Measurements from ENCODE around the gene HOXB8.

The HOXB8 gene

DNA sequence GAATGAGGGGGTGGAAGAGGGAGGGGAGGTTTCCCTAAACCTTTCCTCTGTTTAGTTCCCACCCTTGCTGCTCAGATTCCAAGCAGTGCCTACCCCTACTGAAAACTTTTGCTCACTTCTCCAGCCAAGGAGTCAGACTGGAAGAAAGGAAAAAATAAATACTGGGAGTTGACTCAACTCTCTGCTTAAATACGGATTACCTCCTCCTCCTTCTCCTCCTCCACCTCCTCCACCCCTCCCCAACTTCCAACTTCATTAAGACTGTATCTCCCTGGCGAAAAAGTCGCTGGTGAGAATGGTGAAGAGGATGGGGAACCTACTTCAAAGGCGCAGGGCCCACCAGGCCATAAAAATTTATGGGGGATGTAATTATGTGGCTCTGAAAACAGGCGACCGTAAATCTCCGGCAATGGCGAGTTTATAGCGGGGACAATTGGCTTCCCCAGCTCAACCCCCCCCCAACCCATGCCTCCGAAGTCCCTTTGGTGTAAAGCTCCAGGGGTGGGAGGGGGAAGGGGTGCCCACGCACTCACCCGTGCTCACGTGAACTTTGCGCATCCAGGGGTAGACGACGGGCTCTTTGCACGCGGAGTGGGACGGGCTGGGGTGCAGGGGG is 37.7 kb downstream of the HOXB8 start:
- TF ChIP-seq, protein P1, sequence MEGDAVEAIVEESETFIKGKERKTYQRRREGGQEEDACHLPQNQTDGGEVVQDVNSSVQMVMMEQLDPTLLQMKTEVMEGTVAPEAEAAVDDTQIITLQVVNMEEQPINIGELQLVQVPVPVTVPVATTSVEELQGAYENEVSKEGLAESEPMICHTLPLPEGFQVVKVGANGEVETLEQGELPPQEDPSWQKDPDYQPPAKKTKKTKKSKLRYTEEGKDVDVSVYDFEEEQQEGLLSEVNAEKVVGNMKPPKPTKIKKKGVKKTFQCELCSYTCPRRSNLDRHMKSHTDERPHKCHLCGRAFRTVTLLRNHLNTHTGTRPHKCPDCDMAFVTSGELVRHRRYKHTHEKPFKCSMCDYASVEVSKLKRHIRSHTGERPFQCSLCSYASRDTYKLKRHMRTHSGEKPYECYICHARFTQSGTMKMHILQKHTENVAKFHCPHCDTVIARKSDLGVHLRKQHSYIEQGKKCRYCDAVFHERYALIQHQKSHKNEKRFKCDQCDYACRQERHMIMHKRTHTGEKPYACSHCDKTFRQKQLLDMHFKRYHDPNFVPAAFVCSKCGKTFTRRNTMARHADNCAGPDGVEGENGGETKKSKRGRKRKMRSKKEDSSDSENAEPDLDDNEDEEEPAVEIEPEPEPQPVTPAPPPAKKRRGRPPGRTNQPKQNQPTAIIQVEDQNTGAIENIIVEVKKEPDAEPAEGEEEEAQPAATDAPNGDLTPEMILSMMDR (IDR thresholded peaks at IDR 0.05) = no peak

DNA sequence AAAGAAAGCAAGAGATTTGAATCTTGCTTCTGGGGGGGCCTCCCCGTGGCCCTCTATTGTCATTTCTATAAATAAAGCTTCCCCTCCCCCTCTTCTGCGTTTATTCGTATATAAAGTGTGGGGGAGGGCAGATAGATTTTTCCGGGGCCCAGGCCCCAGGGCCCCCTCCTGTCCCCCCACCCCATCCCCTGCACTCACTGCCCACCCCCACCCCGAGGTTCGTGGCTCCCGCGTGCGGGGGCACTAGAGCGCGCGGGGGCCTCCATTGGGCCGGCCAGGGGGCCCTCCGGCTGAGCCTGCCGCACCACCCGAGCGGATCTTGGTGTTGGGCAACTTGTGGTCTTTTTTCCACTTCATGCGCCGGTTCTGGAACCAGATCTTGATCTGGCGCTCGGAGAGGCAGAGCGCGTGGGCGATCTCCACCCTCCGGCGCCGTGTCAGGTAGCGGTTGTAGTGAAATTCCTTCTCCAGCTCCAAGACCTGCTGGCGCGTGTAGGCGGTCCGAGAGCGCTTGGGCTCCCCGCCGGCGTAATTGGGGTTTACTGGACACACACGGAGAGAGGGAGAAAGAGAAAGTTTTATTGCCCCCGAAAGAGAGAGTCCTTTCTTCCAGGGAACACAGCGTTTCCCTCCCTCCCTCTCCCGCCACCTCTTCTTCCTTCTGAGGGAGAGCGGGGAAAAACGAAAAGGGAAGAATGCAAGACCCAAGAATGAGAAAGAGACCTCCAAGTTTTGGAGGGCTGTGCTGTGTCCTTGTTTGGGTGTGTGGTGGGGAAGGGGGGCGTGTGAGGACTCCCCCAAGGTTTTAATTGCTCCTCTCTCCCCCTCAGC is 38.4 kb downstream of the HOXB8 start:
- TF ChIP-seq, protein P1 (IDR thresholded peaks at IDR 0.05) = no peak

DNA sequence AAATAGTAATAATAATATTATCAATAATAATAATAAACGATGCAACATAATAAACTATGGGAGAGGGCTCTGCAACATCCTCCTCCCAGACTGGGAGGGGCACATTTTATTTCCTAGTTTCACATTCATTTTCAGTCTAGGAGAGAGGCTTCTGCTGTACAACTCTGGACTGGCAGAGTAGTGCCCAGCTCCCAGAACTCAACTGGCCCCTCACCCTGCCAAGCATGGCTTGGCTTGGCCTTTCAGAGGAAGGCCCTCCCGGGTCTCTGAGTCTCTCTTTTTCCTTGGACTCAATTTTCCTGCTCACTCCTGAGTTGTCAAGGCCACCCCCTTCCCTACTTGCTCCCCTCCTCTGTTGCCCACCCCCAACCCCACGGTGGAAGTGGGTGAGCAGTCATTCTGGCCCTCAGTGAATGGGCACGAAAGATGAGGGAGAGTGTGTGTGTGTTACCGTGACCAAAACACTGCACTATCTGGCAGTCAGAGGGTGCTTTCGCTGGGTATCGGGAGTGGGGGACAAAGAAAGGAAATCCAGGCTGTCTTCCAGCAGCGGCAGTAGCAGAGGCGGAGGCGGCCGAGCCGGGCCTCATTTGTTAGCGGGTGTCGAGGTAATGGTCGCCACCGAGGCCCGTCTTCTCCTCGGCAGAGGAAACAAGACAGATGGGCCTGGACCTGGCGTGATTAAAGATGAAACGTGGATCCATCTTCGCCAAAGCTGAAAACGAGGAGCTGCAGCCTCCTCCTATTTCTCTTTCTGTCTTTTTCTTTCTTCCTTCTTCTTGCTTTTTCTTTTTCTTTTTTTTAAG is 39.2 kb downstream of the HOXB8 start:
- TF ChIP-seq, protein P1 (IDR thresholded peaks at IDR 0.05) = no peak

DNA sequence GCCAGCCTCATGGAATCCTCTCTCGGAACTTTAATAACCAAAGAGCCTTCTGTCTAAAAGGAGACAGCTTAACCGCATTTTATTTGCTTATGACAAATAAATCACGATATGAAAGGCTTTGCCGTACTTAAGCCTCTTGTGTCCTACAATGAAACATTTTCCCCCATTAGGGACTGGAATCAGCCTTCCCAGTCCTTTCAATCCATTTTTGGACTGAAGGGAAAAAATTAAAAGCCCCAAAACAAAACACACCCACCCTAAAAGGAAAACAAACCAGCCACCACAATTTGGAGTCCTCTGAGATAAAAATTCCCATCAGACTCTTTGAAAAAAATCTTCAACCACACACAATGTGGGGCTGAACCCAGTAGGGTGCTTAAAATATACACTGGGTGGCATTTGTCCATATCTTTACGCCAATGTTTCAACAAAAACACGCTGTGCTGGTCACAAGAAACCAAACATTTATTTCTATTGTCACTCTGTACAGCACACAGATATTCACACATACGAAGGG is 40.0 kb downstream of the HOXB8 start:
- TF ChIP-seq, protein P1 (IDR thresholded peaks at IDR 0.05) = no peak

DNA sequence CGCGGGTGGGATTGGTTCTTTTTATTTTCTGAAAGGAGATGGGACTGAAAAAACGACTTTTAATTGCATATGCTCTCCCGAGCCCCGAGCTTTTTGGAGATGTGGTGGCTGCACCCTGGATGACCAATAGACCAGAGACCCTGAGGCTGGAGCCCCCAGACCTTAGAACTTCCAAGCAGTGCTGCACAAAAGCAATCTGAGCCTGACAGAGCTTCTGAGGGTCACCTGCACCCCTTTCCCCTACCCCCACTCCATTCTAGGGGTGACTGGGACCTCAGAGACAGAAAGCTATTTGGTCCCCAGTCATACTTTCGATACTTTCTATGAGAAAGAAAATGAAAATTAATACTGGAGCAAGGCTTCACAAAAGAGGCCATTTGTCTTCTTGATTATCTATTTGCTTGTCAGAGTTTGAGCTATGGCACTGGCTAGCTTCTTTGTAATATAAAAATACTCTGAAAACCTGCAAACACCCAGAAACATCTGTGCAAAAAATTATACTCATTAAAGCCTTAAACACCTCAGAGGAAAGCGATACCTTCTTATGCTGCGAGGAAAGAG is 40.5 kb downstream of the HOXB8 start:
- TF ChIP-seq, protein P1 (IDR thresholded peaks at IDR 0.05) = no peak

DNA sequence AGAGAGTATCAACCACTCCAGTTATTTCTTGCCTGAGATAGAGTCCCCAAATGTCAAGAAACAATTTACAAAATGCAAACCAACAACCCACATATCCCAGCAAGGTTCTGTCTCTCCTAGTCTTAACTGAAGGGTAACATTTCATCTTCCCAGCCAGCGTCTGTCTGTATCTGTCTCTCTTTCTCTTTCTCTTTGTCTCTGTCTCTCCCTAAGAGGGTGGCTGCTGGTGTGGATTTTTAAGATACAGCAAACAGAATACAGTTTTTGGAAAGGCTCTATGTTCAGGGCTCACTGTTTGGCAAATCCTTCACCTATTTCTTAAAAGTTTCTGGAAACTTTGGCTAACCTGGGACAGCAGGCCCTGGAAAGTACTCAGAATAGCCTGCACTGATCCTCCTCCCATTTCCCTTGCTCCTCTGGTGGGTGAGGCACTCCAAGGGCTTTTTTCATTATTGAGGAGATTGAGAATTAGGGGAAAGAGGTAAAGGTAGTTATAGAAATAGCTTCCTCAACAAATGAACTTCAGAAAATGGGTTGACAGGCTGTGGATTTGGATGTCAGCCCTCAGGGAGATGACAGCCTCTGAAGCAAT is 43.2 kb downstream of the HOXB8 start:
- TF ChIP-seq, protein P1 (IDR thresholded peaks at IDR 0.05) = no peak

All from LNCAP (cell line).